NCI-H128 (cell line): ENCODE measurements around the gene HYPK.
A peak's percentile ranks its signal among the peaks of the same experiment; 100 is the strongest.
"Not testable (repeated sequence)": the region's sequence is repeated elsewhere in the genome, so short reads cannot be mapped to it uniquely, and the experiment has no call there.

ENCODE experiments used
- DNase-seq: peaks from one replicate; lab custom pipeline; 2025; ENCODE audit not compliant: unreplicated experiment; lab: John Stamatoyannopoulos, UW

HYPK gene

DNA sequence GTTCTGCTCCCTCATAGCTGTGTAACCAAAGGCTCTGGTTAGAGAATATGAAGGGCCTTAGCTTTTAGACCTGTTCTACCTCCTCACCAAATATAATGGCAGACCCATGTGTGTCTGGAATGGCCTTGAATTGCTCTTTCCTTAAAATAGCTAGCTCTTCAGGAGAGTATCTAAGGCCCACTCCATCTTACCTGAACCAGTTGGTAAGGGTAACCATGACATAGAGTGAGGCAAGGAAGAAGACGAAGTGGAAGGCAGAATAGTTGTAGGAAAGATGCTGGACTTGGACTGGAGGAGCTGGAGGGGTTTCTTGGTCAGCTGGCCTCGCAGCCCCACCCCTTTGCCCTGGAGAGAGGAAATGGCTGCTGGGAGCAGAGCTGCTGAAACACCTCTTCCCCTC, 5.2 kb upstream of the HYPK start:
- no peak for DNase-seq

DNA sequence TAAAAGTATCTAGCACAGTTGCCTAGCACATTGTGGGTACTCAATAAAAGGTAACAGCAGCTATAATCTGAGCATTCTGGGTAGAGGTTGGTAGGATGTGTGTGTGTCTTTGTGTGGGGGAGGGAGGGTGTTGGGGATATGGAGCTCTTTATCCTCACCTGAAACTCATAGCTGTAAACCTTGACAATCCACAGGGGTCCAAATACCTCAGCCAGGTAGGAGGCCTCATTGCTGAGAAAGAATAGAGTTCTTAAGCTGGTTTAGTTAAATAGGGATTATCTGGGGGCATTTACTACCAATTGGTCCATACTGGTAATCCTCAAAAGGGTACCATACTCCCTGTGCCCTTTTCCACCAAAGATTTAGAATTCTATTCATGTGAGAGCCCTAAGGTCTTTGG, 4.4 kb upstream of the HYPK start:
- DNase-seq, result no peak

DNA sequence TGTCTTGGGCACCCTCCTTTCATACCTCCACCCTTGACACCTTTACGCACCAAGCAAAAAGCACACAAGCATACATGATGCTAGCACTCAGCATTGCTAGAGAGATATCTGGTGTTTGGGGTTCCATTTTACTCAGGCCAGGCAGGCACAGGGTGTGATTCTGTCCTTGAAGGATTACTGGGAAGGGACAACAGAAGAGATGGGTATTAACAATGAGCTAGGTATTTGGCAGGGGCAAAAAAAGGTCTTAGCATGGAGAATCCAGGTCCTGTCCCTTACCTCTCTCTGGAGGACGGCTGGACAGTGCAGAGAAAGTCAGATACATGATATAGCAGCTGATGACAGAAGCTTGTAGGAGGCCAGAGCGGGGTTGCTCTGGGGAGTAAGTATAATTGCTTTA, 3.8 kb upstream of the HYPK start:
- no peak for DNase-seq

DNA sequence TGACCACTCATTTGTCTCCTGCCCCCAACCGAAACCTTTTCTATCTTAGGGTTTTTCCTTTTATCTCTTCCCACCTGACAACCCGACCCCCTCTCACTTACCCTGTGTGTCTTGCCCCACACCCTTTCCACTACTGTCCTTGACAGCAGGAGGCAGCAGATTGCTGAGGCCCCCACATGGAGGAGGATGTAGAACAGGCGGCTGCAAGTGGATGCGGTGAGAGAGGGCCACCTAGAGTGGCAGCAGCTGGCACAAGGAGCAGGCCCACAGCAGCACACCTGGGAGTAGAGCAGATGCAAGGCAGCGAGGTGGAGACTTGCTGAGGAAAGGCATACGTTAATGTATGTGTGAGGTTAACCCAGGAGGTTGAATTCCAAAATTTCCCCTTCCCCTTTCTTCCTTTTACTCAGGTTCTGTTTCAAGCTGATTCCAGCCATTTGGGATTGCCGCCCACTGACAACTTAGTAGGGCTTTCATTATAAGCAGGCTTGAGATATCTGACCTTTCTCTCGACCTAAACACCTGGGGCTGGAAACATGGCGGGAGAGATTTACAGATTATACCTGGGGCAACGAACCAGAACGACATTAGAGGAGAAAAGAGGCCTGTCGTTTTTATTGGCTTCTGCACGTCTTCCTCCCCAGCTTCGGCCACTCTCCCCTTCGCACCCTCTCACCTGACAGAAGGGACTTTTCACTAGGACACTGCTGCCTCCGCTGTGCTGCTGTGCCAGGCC, 1.0 kb upstream of the HYPK start:
- DNase-seq, result no peak

DNA sequence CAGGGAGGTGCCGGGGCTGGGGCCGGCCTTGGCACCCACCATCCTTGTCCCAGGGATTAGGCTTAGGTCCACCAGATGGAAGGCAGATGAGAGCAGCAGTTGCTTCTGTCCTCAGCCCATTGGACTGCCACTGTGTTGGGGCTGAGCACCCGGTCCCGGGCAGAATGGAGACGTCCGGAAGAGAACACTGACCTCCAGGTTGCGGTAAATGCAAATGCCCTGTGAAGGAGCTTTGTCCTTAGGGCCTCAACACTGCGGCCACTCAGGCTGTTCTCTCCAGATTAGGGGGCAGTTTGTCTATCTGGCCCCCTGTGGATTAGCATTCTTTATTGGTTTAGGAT, 484 bp upstream of the HYPK start, which contains the start of gene SERINC4:
Gene SERINC4 (minus strand): TSS at position 276 of the 341 bp plus-strand sequence. CDS start 234 bp downstream, at position 42.
- DNase-seq, result no peak

DNA sequence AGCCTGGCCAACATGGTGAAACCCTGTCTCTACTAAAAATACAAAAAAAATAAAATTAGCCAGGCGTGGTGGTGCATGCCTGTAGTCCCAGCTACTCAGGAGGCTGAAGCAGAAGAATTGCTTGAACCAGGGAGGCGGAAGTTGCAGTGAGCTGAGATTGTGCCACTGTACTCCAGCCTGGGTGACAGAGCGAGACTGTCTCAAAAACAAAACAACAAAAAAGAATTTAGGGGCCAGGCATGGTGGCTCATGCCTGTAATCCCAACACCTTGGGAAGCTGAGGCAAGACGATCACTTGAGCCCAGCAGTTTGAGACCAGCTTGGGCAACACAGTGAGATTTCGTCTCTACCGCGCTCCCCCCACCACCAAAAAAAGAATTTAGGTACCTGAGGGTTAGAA, 2.3 kb downstream of the HYPK start:
- not testable (repeated sequence) for DNase-seq

DNA sequence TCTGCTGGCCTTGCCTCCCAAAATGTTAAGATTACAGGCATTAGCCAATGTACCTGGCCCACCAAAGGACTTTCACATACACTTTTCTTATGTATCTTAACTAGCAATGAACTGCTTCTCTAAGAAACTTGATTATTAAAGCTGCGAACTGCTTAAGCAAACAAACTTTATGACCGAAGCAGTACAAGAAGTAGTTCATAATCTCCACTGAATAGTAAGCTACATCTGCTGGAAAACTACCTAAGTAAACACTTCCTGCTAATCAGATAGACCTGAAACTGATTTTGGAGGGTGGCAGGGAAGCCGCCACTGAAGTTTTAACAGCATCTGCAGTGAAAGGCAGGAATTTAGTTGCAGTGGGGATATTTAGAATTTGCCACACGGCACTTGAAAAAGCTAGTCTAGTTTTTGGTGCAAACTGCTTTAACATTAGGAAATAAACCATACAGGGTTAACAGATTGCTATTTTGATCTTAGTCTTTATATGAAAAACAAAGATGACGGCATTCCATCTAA, 8.1 kb downstream of the HYPK start:
- DNase-seq, result no peak

DNA sequence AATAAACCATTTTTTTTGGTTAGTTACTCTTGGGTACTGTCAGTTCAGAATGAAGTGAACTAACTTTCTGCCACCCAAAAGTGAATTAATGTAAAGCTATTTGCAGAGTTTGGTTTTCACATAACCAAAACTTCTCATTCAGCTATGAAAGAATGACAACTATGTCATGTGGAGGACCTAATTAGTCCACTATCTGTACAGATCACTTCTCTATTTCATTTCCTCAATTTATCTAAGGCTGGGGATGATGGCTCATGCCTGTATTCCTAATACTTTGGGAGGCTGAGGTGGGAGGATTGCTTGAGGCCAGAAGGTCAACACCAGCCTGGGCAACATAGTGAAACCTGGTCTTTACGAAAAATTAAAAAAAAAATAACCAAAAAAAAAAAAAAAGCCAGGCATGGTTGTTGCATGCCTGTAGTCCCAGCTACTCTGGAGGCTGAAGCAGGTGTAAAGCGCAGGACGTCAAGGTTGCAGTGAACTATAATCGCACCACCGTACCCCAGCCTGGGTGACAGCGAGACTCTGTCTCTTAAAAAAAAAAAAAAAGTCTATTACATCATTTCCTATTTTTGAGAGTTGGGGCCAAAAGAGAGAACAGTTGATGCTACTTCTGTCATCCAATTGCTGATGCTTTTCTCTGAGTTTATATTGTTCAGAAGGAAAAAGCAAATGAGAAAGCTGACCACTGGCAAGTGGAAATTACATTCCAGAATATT, 8.7 kb downstream of the HYPK start:
- DNase-seq, result no peak

DNA sequence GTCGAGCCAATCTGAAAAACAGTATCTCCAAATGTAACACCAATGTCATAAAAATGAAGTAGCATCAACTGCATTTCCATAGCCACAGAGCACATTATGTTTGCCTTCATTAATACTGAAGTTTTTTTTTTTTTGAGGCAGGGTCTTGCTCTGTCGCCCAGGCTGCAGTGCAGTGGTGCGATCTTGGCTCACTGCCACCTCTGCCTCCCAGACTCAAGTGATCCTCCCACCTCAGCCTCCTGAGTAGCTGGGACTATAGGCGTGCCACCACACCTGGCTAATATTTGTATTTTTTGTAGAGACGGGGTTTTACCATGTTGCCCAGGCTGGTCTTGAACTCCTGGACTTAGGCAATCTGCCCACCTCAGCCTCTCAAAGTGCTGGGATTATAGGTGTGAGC, 14.7 kb downstream of the HYPK start:
- DNase-seq, result not testable (repeated sequence)

DNA sequence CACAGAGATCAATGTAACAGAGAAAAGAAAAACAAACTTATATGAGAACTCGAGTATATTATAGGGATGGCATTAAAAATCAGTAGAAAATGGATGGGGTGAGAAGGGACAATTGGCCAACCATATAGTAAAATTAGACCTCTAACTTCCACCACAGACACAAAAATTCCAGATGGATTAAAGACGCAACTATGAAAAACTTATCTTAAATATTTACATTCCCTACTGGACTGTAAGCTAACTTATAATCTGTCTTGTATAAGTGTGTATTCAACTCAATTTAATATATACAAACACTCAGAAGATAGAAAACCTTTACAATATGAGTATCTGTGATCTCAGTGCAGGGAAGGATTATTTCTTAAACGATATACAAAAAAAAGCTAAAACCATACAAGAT, 21.1 kb downstream of the HYPK start:
- DNase-seq, result no peak

DNA sequence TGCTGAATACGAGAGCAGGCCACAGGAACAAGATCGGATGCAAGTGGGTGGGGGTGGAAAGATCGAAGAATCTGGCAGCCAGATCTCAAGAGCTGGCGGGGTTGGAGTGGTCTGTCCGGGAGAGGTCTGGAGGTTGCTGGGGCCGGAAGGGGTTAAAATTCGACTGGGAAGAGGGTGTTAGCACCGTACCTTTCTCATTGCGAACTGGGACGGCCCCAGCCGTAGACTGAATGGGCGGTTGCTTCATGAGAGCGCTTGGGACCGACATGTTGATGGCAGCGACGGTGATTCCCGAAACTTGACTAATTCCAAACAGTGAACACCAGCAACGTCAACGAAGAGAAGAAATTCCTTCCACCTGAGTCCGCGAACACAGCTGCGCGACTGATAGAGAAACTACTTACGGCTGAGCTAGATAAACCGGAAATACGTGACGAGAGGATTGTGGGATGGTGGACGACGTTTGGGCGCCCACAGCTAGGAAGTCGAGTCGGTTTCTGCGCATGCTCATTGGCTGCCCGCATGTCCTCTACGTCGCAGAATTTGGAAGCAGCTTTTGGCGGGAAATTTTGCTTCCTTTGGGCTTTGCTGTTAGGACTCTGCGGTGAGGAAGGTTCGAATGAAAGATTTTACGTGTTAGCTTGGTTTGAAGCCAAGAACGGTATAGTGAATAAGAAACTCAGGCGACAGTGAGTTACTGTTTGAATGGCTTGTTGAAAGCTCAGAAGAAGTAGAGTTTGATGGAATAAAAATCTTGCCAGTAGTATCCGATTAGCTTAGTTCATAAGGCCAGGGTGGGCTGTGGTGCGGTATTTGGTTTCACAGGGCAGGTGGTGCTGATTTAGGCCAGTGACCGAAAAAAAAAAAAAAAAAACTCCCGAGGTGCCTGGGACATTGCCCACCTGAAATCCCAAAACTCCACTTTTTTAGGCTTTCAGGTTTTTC, 24.2 kb downstream of the HYPK start, which contains the start of gene MFAP1:
Gene MFAP1 (minus strand): TSS at position 389 of the 945 bp plus-strand sequence. CDS start 121 bp downstream, at position 268.
- DNase-seq, result peak; percentile 75

DNA sequence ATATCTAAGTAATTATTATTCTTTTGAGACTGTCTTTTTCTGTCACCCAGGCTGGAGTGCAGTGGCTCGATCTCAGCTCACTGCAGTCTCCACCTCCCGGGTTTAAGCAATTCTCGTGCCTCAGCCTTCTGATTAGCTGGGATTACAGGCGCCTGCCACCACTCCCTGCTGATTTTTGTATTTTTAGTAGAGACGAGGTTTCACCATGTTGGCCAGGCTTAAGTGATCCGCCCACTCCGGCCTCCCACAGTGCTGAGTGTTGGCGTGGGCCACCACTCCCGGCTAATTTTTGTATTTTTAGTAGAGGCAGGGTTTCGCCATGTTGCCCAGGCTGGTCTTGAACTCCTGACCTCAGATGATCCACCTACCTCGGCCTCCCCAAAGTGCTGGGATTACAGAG, 24.9 kb downstream of the HYPK start:
- not testable (repeated sequence) for DNase-seq

DNA sequence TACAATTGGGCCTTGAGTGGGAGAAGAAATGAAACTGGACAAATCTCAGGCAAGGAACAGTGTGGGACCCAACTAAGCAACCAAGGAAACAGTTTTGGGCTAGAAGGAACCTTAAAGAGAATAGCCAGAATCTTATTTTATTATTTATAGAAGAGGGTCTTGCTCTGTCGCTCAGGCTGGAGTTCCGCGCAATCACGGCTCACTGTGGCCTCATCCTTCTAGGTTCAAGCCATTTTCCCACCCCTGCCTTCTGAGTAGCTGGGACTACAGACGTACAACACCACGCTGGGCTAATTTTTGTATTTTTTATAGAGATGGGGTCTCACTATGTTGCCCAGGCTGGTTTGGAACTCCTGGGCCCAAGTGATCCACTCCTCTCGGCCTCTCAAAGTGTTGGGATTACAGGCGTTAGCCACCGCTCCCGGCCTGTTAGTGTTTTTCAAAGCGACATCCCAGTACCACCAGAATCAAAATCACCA, 25.7 kb downstream of the HYPK start:
- DNase-seq, result no peak

DNA sequence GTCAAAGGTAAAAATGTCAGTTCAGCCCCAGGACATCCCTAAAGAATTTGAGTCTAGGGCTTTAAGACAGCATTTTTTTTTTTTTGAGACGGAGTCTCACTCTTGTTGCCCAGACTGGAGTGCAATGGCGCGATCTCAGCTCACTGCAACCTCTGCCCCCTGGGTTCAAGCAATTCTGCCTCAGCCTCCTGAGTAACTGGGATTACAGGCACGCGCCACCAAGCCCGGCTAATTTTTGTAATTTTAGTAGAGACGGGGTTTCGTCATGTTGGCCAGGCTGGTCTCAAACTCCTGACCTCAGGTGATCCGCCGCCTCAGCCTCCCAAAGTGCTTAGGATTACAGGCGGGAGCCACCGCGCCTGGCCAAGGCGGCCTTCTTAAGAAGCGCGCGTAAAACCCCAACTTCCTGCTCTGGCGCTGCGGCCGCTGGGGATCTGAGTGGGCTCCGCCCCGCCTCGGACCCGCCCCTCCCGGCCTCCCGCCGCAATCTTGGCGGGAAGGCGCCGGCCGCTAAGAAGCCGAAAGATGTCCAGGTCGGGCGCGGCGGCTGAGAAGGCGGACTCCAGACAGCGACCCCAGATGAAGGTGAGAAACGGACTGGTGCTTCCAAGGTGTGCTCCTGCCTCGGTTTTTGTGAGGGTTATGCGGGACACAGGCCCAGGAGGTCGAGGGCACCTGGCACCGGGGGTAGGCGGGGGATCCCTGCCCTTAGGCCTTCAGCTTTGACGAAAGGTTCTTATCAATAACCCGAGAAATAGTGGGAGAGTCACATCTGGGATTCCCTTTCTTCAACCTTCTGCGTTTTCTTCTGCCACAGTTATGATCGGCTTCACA, 26.3 kb downstream of the HYPK start, which contains the start of gene WDR76:
Gene WDR76 (plus strand): TSS at position 495 of the 834 bp plus-strand sequence. CDS start 31 bp downstream, at position 526.
- peak; percentile 53 for DNase-seq

DNA sequence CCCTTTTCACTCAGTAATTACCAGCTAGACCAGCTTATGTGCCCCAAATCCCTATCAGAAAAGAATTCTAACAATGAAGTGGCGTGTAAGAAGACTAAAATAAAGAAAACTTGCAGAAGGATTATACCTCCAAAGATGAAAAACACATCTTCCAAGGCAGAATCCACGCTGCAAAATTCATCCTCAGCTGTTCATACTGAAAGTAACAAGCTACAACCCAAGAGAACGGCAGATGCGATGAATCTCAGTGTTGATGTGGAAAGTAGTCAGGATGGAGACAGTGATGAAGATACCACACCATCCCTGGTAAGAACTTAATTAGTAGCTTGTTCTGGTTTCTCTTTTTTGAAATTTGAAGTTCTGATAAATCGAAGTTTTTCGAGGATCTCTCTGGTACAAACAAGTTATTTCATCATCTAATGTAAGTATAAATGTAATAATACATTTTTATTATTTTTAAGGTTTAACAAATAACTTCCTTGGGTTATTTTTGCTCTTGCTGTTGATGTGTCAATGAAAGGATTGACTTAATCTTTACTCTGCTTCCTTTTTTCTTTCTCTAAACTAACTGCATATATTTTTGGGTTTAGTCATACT, 27.8 kb downstream of the HYPK start:
- no peak for DNase-seq

DNA sequence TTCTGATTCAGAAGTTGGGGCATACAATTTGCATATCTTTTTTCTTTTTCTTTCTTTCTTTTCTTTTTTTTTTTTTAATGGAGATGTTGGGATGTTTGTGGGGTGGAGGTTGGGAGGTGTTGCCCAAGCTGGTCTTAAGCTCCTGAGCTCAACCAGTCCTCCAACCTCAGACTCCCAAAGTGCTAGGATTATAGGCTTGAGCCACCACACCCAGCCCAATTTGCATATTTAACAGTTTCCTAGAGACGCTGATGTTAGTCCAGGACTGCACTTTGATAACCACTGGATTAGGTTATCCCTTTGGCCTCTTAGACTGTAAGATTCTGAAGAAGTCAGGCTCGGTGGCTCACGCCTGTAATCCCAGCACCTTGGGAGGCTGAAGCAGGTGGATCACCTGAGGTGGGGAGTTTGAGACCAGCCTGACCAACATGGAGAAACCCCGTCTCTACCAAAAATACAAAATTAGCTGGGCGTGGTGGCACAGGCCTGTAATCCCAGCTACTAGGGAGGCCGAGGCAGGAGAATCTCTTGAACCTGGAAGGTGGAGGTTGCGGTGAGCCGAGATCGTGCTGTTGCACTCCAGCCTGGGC, 29.6 kb downstream of the HYPK start:
- not testable (repeated sequence) for DNase-seq

DNA sequence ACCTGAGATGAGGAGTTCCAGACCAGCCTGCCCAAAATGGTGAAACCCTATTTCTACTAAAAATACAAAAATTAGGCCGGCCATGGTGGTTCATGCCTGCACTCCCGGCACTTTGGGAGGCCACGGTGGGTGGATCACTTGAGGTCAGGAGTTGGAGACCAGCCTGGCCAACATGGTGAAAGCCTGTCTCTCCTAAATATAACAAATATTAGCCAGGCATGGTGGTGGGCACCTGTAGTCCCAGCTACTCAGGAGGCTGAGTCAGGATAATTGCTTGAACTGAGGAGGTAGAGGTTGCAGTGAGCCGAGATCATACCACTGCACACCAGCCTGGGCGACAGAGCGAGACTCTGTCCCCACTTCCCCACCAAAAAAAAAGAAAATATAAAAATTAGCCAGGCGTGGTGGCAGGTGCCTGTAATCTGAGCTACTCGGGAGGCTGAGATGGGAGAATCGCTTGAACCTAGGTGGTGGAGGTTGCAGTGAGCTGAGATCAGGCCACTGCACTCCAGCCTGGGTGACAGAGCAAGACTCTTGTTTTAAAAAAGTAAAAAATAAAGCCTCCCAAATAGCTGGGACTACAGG, 30.4 kb downstream of the HYPK start:
- DNase-seq, result not testable (repeated sequence)

DNA sequence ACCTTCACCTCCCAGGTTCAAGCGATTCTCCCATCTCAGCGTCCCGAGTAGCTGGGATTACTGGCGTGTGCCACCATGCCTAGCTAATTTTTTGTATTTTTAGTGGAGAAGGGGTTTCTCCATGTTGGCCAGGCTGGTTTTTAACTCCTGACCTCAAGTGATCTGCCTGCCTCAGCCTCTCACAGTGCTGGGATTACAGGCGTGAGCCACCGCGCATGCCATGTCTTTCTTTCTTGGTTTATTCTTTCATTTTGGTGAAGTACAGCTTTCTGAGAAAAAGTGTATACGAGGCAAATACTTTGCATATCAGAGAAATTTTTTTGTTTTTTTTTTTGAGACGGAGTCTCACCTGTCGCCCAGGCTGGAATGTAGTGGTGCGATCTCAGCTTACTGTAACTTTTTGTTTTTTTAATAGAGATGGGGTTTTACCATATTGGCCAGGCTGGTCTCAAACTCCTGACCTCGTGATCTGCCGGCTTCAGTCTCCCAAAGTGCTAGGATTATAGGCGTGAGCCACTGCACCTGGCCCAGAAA, 31.2 kb downstream of the HYPK start:
- DNase-seq, result not testable (repeated sequence)
